OCI-LY7 (cell line): ENCODE results near the gene PHF5A. TPM values are rescaled to one million over a fixed set of nuclear protein-coding genes. Genes with fewer than 3 reads are reported as not detected.

Experiments
- BruUV-seq: library from RNA; stranded (reverse); fragments of 400-500 nt; replicated peaks from 2 replicates; lab custom pipeline; 2021; lab: Mats Ljungman, UMichigan
- CTCF ChIA-PET: fragments of 300-600 bp; sonication (Branson Sonifier 250); formaldehyde crosslinking; loops from one replicate; lab custom pipeline; 2022; ENCODE audit warnings: antibody characterized with exemption; ENCODE audit not compliant: unreplicated experiment; lab: Charles Lee
- POLR2A ChIA-PET: fragments of 300-600 bp; sonication (Branson Sonifier 250); formaldehyde crosslinking; loops from one replicate; lab custom pipeline; 2022; ENCODE audit warnings: antibody characterized with exemption; lab: Charles Lee
- DNase-seq: peaks from one replicate; pipeline ENCODE4 v3.0.0-alpha.2; 2015; ENCODE audit warnings: low spot score
- H2AFZ ChIP-seq: fragments of 200-600 bp; sonication (generic), shearing (Covaris generic); 2 replicates; pipeline ENCODE4 v1.6.1; 2014; ENCODE audit warnings: mild to moderate bottlenecking, antibody characterized with exemption, low read length, moderate library complexity
- H3K27ac ChIP-seq: fragments of 200-600 bp; sonication (generic); 2 replicates; pipeline ENCODE4 v1.5.1; 2014; ENCODE audit warnings: mixed run types, low read depth, mild to moderate bottlenecking, moderate library complexity, low read length, inconsistent platforms; ENCODE audit not compliant: poor library complexity, severe bottlenecking
- H3K36me3 ChIP-seq: fragments of 200-600 bp; sonication (generic); 2 replicates; pipeline ENCODE4 v1.6.1; 2014; ENCODE audit warnings: mild to moderate bottlenecking, antibody characterized with exemption, low read length, moderate library complexity, mixed read lengths; ENCODE audit not compliant: insufficient read depth
- H3K4me1 ChIP-seq: fragments of 200-600 bp; sonication (generic); 2 replicates; pipeline ENCODE4 v1.5.1; 2014; ENCODE audit warnings: mild to moderate bottlenecking, low read length; ENCODE audit not compliant: insufficient read depth, poor library complexity, severe bottlenecking
- H3K4me2 ChIP-seq: fragments of 200-600 bp; sonication (generic); 2 replicates; pipeline ENCODE4 v1.6.1; 2014; ENCODE audit warnings: mild to moderate bottlenecking, low read length
- H3K4me3 ChIP-seq: fragments of 200-600 bp; sonication (generic); 2 replicates; pipeline ENCODE4 v1.5.1; 2014; ENCODE audit warnings: mild to moderate bottlenecking, low read depth, low read length; ENCODE audit not compliant: poor library complexity, severe bottlenecking
- H3K79me2 ChIP-seq: fragments of 200-600 bp; sonication (generic); 2 replicates; pipeline ENCODE4 v1.6.1; 2016; ENCODE audit warnings: low read depth, mild to moderate bottlenecking, low read length, moderate library complexity, mixed read lengths; ENCODE audit not compliant: insufficient read depth
- H3K9me2 ChIP-seq: fragments of 200-600 bp; sonication (generic); 2 replicates; pipeline ENCODE4 v1.6.1; 2016; ENCODE audit warnings: mild to moderate bottlenecking, low read length, mixed read lengths; ENCODE audit not compliant: insufficient read depth
- H3K9me3 ChIP-seq: fragments of 200-600 bp; sonication (generic); 2 replicates; pipeline ENCODE4 v1.6.1; 2014; ENCODE audit warnings: mild to moderate bottlenecking, mixed run types, low read length, mixed read lengths
- H4K20me1 ChIP-seq: fragments of 200-600 bp; sonication (generic); 2 replicates; pipeline ENCODE4 v1.6.1; 2014; ENCODE audit warnings: mild to moderate bottlenecking, antibody characterized with exemption, low read length, moderate library complexity, mixed read lengths; ENCODE audit not compliant: insufficient read depth
- CTCF ChIP-seq: fragments of 200-600 bp; sonication (generic); conservative IDR thresholded peaks from 2 replicates; pipeline ENCODE4 v1.5.1; 2014; ENCODE audit warnings: mild to moderate bottlenecking, antibody characterized with exemption, low read length, moderate library complexity, mixed read lengths
- EZH2phosphoT487 ChIP-seq: fragments of 200-600 bp; sonication (generic); IDR thresholded peaks from 2 replicates; pipeline ENCODE4 v1.6.1; 2018; ENCODE audit warnings: low read depth, borderline replicate concordance, mild to moderate bottlenecking, mixed run types, antibody characterized with exemption, low read length, moderate library complexity, mixed read lengths
- intact Hi-C: fragments of 100-400 bp; cut with micrococcal nuclease; formaldehyde crosslinking; loops from one replicate; pipeline ENCODE4 v1.10.0; 2022; ENCODE audit not compliant: unreplicated experiment
- total RNA-seq, 2 experiments: library from RNA; depleted of rRNA in 1 of 2; stranded (reverse); fragments of >200 nt in 1 of 2; shearing (Covaris generic) in 1 of 2; gene quantifications; 2 replicates each; pipeline ENCODE4 v1.2.3, GENCODE V29; 2014 to 2022

Gene PHF5A
- total RNA-seq, 2 experiments from 2014 or later = 60.9 to 87.9 TPM

DNA sequence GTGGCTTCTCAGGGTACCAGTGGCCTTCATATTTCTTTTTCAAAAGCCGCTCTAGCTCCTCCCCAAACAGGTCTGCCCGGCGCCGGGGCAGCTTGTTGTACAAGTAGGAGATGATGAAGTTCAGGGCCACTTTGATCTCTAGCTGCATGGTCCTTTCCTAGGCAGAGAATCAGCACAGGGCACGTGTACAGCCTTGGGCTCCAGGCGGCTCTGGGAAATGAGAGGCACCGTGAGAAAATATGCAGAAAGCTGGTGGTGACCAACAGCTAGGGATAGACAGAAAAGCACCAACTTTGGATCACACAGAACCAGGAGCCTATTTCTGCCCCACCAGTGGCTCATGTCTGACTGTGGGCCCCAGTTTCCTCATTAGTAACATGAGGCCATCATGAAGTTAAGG, 31.3 kb downstream of the PHF5A start:
- no peak for DNase-seq
- ChIA-PET POLR2A (interaction anchor here (0.7 kb wide), 1 partner anchor 11 kb away, joined by 5 read pairs; no protein-coding TSS in a partner anchor), CTCF (interaction anchor here (0.9 kb wide), 1 partner anchor 9 kb away, joined by 3 read pairs; the partner anchor contains the start of gene TOB2)
- no peaks in the 10 kb centered on the region for H3K9me2 ChIP-seq
- TF ChIP-seq CTCF (no peak), EZH2phosphoT487 (no peak)
- no peak overlapping the region for H3K4me2 ChIP-seq
- no peak overlapping the region for H2AFZ ChIP-seq
- no peaks in the 10 kb centered on the region; the same call in 1 of the 2 replicates for H4K20me1 ChIP-seq
- H3K27ac ChIP-seq = no peak overlapping the region
- no peaks in the 10 kb centered on the region for H3K9me3 ChIP-seq
- no peak overlapping the region for H3K4me3 ChIP-seq
- peaks cover 82% of the 10 kb centered on the region for H3K36me3 ChIP-seq
- BruUV-seq = no TSS peak
- intact Hi-C loops = no loop called here
- H3K4me1 ChIP-seq = no peaks in the 10 kb centered on the region
- peaks cover 31% of the 10 kb centered on the region for H3K79me2 ChIP-seq

- Histone ChIP-seq H4K20me1 (no peaks in the 10 kb centered on the region; the same call in 1 of the 2 replicates), H3K79me2 (peaks cover 26% of the 10 kb centered on the region; the same call in 1 of the 2 replicates)
- no peak for DNase-seq
These were observed 32.0 kb downstream of the PHF5A start for GRCh38 chr22:41436322-41437113.

More at GRCh38 chr22:41436322-41437113, 32.0 kb downstream of the PHF5A start:
- H3K27ac ChIP-seq = no peak overlapping the region
- no peaks in the 10 kb centered on the region for H3K9me3 ChIP-seq
- BruUV-seq = no TSS peak
- no peak overlapping the region for H2AFZ ChIP-seq
- POLR2A ChIA-PET = interaction anchor here (0.7 kb wide), 1 partner anchor 12 kb away, joined by 5 read pairs; no protein-coding TSS in a partner anchor
- no peak overlapping the region for H3K4me2 ChIP-seq
- CTCF ChIA-PET = no interaction called here
- H3K4me1 ChIP-seq = no peaks in the 10 kb centered on the region
- intact Hi-C loops = no loop called here
- H3K4me3 ChIP-seq = no peak overlapping the region
- no peaks in the 10 kb centered on the region for H3K9me2 ChIP-seq
- H3K36me3 ChIP-seq = peaks cover 85% of the 10 kb centered on the region
- TF ChIP-seq CTCF = no peak
- TF ChIP-seq EZH2phosphoT487 = no peak
